Esophagus (tissue), 2 donors: Measurements from ENCODE around the gene MAML2. TPM values are rescaled to one million over a fixed set of nuclear protein-coding genes. Genes with fewer than 3 reads are reported as not detected.

Experiments used
- H3K27ac ChIP-seq, 2 donors: one replicate each; pipeline ENCODE4 v1.5.1; 2013; ENCODE audit warnings: low read depth in 2 of 2, mild to moderate bottlenecking in 2 of 2, inconsistent platforms in 1 of 2, low read length in 1 of 2, moderate library complexity in 1 of 2
- H3K27me3 ChIP-seq, 2 donors: one replicate each; pipeline ENCODE4 v1.6.1; 2013; ENCODE audit warnings: low read length in 2 of 2, control low read depth in 1 of 2, mild to moderate bottlenecking in 1 of 2; ENCODE audit not compliant: insufficient read depth in 2 of 2, control insufficient read depth in 1 of 2
- H3K36me3 ChIP-seq, 2 donors: one replicate each; pipeline ENCODE4 v1.6.1; 2013; ENCODE audit warnings: low read length in 1 of 2; ENCODE audit not compliant: control insufficient read depth in 2 of 2, insufficient read depth in 2 of 2
- H3K4me1 ChIP-seq, 2 donors: one replicate each; pipeline ENCODE4 v1.6.1; 2013; ENCODE audit warnings: low read length in 1 of 2; ENCODE audit not compliant: control insufficient read depth in 2 of 2, insufficient read depth in 2 of 2
- H3K4me3 ChIP-seq, 2 donors: one replicate each; pipeline ENCODE4 v1.5.1; 2013; ENCODE audit warnings: low read length in 2 of 2, mild to moderate bottlenecking in 2 of 2, low read depth in 1 of 2, moderate library complexity in 1 of 2
- H3K9me3 ChIP-seq, 2 donors: one replicate each; pipeline ENCODE4 v1.6.1; 2013; ENCODE audit warnings: mild to moderate bottlenecking in 2 of 2, low read depth in 1 of 2, low read length in 1 of 2, moderate library complexity in 1 of 2; ENCODE audit not compliant: control insufficient read depth in 2 of 2, insufficient read depth in 1 of 2
- WGBS, 2 donors: extraction: QIAGEN DNeasy Blood & Tissue Kit; methylation state at CpG; one replicate each; pipeline ENCODE4 v1.1.7; 2013; 5-methylcytosine and 5-hydroxymethylcytosine counted together
- polyA plus RNA-seq, 2 donors: library from polyadenylated mRNA; stranded (reverse); fragments of 200-250 nt; gene quantifications; one replicate each; pipeline ENCODE4 v1.2.3, GENCODE V29; 2013
- donor health status: healthy with polysubstance abuse.
- donor health status: Bipolar disorder and iron deficiency.

The MAML2 gene
- polyA plus RNA-seq, 2 donors, result 1.9 to 2.0 TPM

GRCh38 chr11:96259134-96259830 is 83.7 kb downstream of the MAML2 start:
- peaks cover 3 to 5% of the 10 kb centered on the region in 2 donors for H3K4me1 ChIP-seq
- 42 to 47% methylated on average over 4 of the region's 4 CpGs for WGBS, 2 donors
- H3K27me3 ChIP-seq, result no peaks in the 10 kb centered on the region
- H3K9me3 ChIP-seq, result no peaks in the 10 kb centered on the region
- peak overlapping the region; percentile 49 to 56 for H3K27ac ChIP-seq
- H3K36me3 ChIP-seq, result no peaks in the 10 kb centered on the region
- H3K4me3 ChIP-seq, result no peak overlapping the region

DNA sequence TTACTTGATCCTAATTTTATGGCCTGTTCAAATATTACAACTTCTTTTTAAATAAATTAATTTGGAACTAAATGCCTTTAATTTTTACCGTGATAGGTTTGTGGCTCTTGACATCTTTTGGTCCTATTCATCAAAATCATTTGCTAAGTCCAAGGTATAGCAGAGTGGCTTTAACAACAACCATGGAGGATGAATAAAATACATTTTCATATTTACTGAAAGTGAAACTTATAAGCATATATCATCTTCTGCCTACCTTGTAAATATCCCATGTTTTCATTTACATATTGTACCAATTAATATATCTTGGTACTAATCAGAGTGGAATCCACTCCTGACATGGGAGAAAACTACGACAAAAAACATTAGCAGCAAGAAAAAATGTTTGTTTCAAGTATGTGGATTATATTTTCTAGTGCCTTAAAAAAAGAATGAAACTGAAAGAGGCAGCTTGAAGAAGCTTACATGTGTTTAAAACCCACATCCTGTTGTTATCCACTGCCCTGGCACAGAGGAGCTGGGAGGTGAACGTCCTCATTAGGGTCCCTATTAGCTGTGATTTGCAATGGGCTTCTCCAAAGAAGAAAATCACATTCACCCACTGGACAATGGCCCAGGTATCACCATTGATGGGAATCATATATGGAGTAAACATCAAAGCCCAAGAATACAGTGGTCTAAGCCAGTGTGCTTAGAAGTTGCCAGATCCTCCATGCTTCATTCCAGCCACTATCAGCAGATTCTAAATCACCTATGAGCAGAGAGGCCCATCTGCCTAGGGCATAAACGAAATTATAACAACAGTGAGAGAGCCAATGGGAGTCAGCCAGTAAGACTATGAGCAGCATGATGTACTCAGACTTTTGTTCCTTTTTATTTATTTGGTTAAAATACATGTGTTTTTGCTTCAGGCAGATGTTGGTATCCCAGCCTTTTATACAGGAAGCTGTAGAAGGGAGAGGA is 84.7 kb downstream of the MAML2 start:
- H3K9me3 ChIP-seq, result no peaks in the 10 kb centered on the region
- peaks cover 3 to 5% of the 10 kb centered on the region in 2 donors for H3K4me1 ChIP-seq
- peak overlapping the region; percentile 15 to 40 for H3K27ac ChIP-seq
- no peaks in the 10 kb centered on the region for H3K27me3 ChIP-seq
- H3K4me3 ChIP-seq, result no peak overlapping the region
- WGBS, 2 donors, result 44 to 47% methylated on average over 4 of the region's 4 CpGs
- no peaks in the 10 kb centered on the region for H3K36me3 ChIP-seq

GRCh38 chr11:96257036-96257435 is 86.0 kb downstream of the MAML2 start:
- no peak overlapping the region for H3K4me3 ChIP-seq
- H3K36me3 ChIP-seq, result no peaks in the 10 kb centered on the region
- H3K4me1 ChIP-seq, result peaks cover 3 to 5% of the 10 kb centered on the region in 2 donors
- H3K27ac ChIP-seq, result no peak overlapping the region
- no peaks in the 10 kb centered on the region for H3K27me3 ChIP-seq
- no peaks in the 10 kb centered on the region for H3K9me3 ChIP-seq

DNA sequence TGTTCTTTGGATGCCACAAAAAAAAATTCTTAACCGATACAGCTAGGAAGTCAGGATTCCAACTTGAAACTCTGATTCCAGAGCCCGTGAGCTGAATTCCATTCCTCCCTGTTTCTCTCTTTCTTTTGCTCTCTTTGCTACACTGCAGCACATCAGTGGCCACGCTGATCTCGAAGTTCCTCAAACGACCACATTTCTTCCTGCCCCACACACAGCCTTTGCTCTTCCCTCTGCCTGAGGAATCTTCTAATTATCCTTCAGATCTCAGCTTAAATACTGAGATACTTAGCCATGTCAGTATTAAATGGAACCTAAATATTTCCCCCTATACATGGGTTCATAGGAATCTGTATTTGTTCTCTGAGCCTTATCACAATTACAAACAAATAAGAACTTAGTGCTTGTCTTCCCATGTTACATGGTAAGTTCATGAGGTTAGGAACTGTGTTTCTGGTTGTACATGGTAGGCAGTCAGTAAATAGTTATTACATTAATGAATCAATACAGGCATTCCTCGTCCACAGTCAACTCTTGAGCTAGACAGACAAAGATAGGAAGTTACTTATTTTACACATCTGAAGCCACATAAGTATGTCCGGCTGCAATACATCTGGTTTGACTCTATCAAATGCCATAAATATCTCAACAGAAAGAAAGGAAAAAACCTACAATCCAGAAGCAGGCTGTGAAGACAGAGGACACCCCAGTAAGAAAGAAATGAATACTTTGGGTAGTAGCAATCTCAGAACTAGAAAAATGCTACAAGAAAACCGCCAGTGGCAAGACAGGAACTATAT is 86.6 kb downstream of the MAML2 start:
- Histone ChIP-seq H3K9me3 (no peaks in the 10 kb centered on the region), H3K4me1 (peaks cover 3 to 5% of the 10 kb centered on the region in 2 donors), H3K27ac (peak overlapping the region in 1 of 2 donors; percentile 13), H3K27me3 (no peaks in the 10 kb centered on the region), H3K4me3 (no peak overlapping the region), H3K36me3 (no peaks in the 10 kb centered on the region)
- 64 to 78% methylated on average over 8 of the region's 8 CpGs for WGBS, 2 donors

DNA sequence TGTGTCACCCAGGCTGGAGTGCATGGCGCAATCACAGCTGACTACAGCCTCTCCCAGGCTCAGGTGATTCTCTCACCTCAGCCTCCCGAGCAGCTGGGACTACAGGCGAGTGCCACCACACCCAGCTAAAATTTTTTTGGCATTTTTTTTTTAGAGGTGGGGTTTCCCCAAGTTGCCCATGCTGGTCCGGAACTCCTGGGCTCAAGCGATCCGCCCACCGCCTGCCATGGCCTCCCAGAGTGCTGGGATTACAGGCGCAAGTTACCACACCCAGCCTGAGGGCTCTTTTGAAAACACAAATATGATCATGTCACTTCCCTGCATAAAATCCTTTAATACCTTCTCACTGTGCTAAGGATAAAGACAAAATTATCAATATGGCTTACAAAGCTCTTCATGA is 88.1 kb downstream of the MAML2 start:
- H3K9me3 ChIP-seq, result no peaks in the 10 kb centered on the region
- H3K27ac ChIP-seq, result no peak overlapping the region
- H3K4me3 ChIP-seq, result no peak overlapping the region
- H3K36me3 ChIP-seq, result no peaks in the 10 kb centered on the region
- H3K4me1 ChIP-seq, result peaks cover 0 to 3% of the 10 kb centered on the region in 2 donors
- no peaks in the 10 kb centered on the region for H3K27me3 ChIP-seq
- 51 to 62% methylated on average over 8 of the region's 8 CpGs for WGBS, 2 donors

GRCh38 chr11:96254087-96254486 is 88.9 kb downstream of the MAML2 start:
- Histone ChIP-seq H3K4me3 (no peak overlapping the region), H3K27ac (no peak overlapping the region), H3K36me3 (no peaks in the 10 kb centered on the region), H3K9me3 (no peaks in the 10 kb centered on the region), H3K4me1 (peaks cover 0 to 3% of the 10 kb centered on the region in 2 donors), H3K27me3 (no peaks in the 10 kb centered on the region)
- 40 to 55% methylated on average over 7 of the region's 7 CpGs for WGBS, 2 donors

DNA sequence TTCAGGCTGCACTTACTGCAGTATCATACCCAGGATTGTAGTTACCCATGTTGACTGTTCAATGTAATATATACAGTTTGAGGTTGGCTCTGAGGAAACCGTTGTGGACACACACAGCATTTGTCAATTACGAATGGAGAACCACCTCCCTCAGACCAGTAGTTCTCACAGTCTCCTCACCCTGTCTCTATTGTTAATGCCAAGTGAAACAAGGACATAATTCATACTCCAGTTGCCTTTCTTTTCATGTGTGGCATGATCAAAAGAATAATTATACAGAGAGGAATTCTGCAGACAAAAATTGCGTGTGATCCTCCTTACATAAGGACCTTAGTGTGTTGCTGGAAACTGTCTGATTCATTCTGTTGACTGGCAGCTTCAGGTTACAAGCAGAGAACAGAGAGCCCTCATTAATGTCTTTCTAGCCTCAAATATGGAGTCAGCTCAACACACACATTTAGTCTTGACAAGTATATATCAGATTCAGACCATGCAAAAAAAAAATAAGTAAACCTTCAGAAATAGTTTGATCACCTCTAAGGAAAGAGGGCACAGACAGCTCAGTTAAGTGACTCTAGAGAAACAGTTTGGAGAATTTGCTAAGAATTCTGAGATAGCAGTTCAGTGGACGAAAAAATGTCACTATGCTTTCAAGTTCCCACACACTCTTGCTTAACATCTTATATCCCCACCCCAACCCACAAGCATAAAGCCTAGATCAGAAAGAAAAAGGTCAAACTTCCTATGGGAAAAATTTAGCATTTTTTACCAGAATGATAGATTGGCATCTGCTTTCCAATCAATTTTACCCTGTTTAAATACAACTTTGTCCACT is 96.1 kb downstream of the MAML2 start:
- H3K36me3 ChIP-seq, result no peaks in the 10 kb centered on the region
- H3K4me1 ChIP-seq, result no peaks in the 10 kb centered on the region
- H3K9me3 ChIP-seq, result no peaks in the 10 kb centered on the region
- H3K27me3 ChIP-seq, result no peaks in the 10 kb centered on the region
- WGBS, 2 donors, result 38 to 40% methylated on average over 4 of the region's 4 CpGs
- H3K4me3 ChIP-seq, result no peak overlapping the region
- peak overlapping the region; percentile 45 to 49 for H3K27ac ChIP-seq

GRCh38 chr11:96242971-96243647 is 99.9 kb downstream of the MAML2 start:
- H3K9me3 ChIP-seq, result no peaks in the 10 kb centered on the region
- H3K27me3 ChIP-seq, result no peaks in the 10 kb centered on the region
- 1 to 2% methylated on average over 19 of the region's 19 CpGs for WGBS, 2 donors
- H3K27ac ChIP-seq, result peak overlapping the region; percentile 78 to 91
- peak overlapping the region; percentile 44 to 60 for H3K4me3 ChIP-seq
- no peaks in the 10 kb centered on the region for H3K4me1 ChIP-seq
- H3K36me3 ChIP-seq, result no peaks in the 10 kb centered on the region
